ENCODE measurements around the gene HARBI1.

- no peak for TF ChIP-seq CTCF (IDR thresholded peaks at IDR 0.05 in 4 of 5, conservative IDR thresholded peaks at IDR 0.05 in 1 of 5)
- TF ChIP-seq POLR2A (IDR thresholded peaks at IDR 0.05): no peak
Measured at GRCh38 chr11:46666516-46666915, 49.5 kb upstream of the HARBI1 start.
